ENCODE data around the gene ADO. TPM values are rescaled to one million over a fixed set of nuclear protein-coding genes. Genes with fewer than 3 reads are reported as not detected.

The ADO gene
- total and polyA plus RNA-seq, 10 of the 15 experiments (the other 5 are each of a cell fraction or from before 2014, with no cell fraction given), result 4.3 to 44.6 (median 18.7) TPM

GRCh38 chr10:62755662-62756653 is 48.6 kb upstream of the ADO start (continued):
- TF ChIP-seq CUX1 (IDR thresholded peaks at IDR 0.05; ENCODE audit: insufficient replicate concordance, low read depth, low read length), result no peak
- TF ChIP-seq NFIC (IDR thresholded peaks at IDR 0.05; ENCODE audit: low read depth, low read length), result peak; percentile 57; the same call in 1 of the 2 replicates
- peak; percentile 73 for TF ChIP-seq ATF7 (IDR thresholded peaks at IDR 0.05; ENCODE audit: low read depth)
- peak; percentile 84 to 85; a peak in 3 of 4 replicates for TF ChIP-seq IKZF2 (IDR thresholded peaks at IDR 0.05)
- TF ChIP-seq FOXM1 (IDR thresholded peaks at IDR 0.05; ENCODE audit: low read depth, low read length), result peak; percentile 12; the same call in 1 of the 2 replicates
- peak; percentile 46; the same call in 1 of the 2 replicates for TF ChIP-seq RUNX3 (IDR thresholded peaks at IDR 0.05; ENCODE audit: low read length)
- TF ChIP-seq EED (IDR thresholded peaks at IDR 0.05; ENCODE audit: low read depth), result no peak
- no peak for TF ChIP-seq SPI1 (IDR thresholded peaks at IDR 0.05; ENCODE audit: borderline replicate concordance, insufficient read depth, low read depth, low read length)
- no peak for TF ChIP-seq USF2 (IDR thresholded peaks at IDR 0.05; ENCODE audit: borderline replicate concordance, low read depth, low read length)
- TF ChIP-seq ASH2L (IDR thresholded peaks at IDR 0.05; ENCODE audit: borderline replicate concordance, low read depth), result no peak
- TF ChIP-seq MEF2A (IDR thresholded peaks at IDR 0.05; ENCODE audit: insufficient read depth, low read depth, low read length), result 0 out of 2 replicates have a peak, but pooled peaks have one; percentile 25
- no peak for TF ChIP-seq ZNF207 (IDR thresholded peaks at IDR 0.05; ENCODE audit: borderline replicate concordance)
- no peak for TF ChIP-seq ESRRA (IDR thresholded peaks at IDR 0.05; ENCODE audit: low read length)
- TF ChIP-seq RELB (IDR thresholded peaks at IDR 0.05; ENCODE audit: low read depth), result peak; percentile 88; the same call in 1 of the 2 replicates
- TF ChIP-seq GATAD2B (conservative IDR thresholded peaks at IDR 0.05; ENCODE audit: low read depth), result 0 out of 2 replicates have a peak, but pooled peaks have one; percentile 40
- 0 out of 4 replicates have a peak, but pooled peaks have one; percentile 2 to 37 for TF ChIP-seq EP300 (IDR thresholded peaks at IDR 0.05; ENCODE audit: borderline replicate concordance in 1 of 2, control insufficient read depth in 1 of 2, low read depth in 2 of 2, low read length in 2 of 2)
- peak; percentile 6; the same call in 1 of the 2 replicates for TF ChIP-seq ZNF384 (IDR thresholded peaks at IDR 0.05; ENCODE audit: borderline replicate concordance, low read depth, low read length)
- TF ChIP-seq ZBTB33 (IDR thresholded peaks at IDR 0.05), result no peak
